ENCODE data around the gene DIO3. TPM values are rescaled to one million over a fixed set of nuclear protein-coding genes. Genes with fewer than 3 reads are reported as not detected.

DIO3 gene
- polyA plus RNA-seq, 1 donor from 2014 or later = 49.2 TPM

DNA sequence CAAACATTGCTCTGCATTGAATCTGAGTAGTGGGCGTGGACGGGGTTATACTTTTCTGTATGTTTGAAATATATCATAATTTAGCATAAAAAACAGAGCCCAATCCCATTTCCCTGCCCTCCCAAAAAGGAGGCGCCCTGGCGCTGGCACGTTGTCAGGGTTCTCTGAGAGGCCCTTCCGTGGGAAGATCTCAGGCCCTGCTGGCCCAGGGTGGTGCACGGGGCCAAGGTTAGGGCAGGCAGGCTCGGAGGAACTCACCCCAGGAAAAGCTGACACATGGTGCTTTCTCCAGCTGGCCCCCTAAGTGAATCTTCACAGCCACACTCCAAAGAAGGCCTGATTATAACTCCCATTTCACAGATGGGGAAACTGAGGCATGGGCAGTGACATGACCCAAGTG is 17.2 kb downstream of the DIO3 start:
- H3K4me2 ChIP-seq (ENCODE audit: low read length) = no peak overlapping the region
- no peaks in the 10 kb centered on the region for H3F3A ChIP-seq (ENCODE audit: insufficient read depth, low read length, poor library complexity, severe bottlenecking)
- no peak for TF ChIP-seq EZH2 (IDR thresholded peaks at IDR 0.05; ENCODE audit: borderline replicate concordance, insufficient read depth, low read length, poor library complexity, severe bottlenecking)
- TF ChIP-seq POLR2AphosphoS5 (IDR thresholded peaks at IDR 0.05) = no peak
- no peak for TF ChIP-seq RAD21 (conservative IDR thresholded peaks at IDR 0.05)
- no peak for TF ChIP-seq MXI1 (conservative IDR thresholded peaks at IDR 0.05; ENCODE audit: poor library complexity, severe bottlenecking)
- no peak for TF ChIP-seq EP300 (conservative IDR thresholded peaks at IDR 0.05; ENCODE audit: poor library complexity, severe bottlenecking)
- TF ChIP-seq SMC3 (conservative IDR thresholded peaks at IDR 0.05; ENCODE audit: poor library complexity) = no peak
- TF ChIP-seq, protein P1, sequence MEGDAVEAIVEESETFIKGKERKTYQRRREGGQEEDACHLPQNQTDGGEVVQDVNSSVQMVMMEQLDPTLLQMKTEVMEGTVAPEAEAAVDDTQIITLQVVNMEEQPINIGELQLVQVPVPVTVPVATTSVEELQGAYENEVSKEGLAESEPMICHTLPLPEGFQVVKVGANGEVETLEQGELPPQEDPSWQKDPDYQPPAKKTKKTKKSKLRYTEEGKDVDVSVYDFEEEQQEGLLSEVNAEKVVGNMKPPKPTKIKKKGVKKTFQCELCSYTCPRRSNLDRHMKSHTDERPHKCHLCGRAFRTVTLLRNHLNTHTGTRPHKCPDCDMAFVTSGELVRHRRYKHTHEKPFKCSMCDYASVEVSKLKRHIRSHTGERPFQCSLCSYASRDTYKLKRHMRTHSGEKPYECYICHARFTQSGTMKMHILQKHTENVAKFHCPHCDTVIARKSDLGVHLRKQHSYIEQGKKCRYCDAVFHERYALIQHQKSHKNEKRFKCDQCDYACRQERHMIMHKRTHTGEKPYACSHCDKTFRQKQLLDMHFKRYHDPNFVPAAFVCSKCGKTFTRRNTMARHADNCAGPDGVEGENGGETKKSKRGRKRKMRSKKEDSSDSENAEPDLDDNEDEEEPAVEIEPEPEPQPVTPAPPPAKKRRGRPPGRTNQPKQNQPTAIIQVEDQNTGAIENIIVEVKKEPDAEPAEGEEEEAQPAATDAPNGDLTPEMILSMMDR (IDR thresholded peaks at IDR 0.05; ENCODE audit: poor library complexity, severe bottlenecking) = no peak
- no peak for TF ChIP-seq TAF1 (IDR thresholded peaks at IDR 0.05; ENCODE audit: low read depth)
- TF ChIP-seq REST (IDR thresholded peaks at IDR 0.05; ENCODE audit: borderline replicate concordance) = no peak
- no peaks in the 10 kb centered on the region for H4K20me1 ChIP-seq (ENCODE audit: insufficient read depth)
- H3K4me3 ChIP-seq (ENCODE audit: low read length) = no peak overlapping the region
- H3K9me3 ChIP-seq (ENCODE audit: low read length) = no peaks in the 10 kb centered on the region
- H3K27ac ChIP-seq (ENCODE audit: low read length) = no peak overlapping the region
- no peaks in the 10 kb centered on the region for H3K79me2 ChIP-seq (replicated peaks; ENCODE audit: insufficient read depth, low read length)
- no peaks in the 10 kb centered on the region for H3K9me2 ChIP-seq (ENCODE audit: insufficient read depth, low read length)
- no peaks in the 10 kb centered on the region for H3K36me3 ChIP-seq (ENCODE audit: insufficient read depth, low read length)
- H2AFZ ChIP-seq (ENCODE audit: low read depth, low read length) = no peak overlapping the region
- H3K9ac ChIP-seq (ENCODE audit: low read length) = no peak overlapping the region
- no peaks in the 10 kb centered on the region for H3K27me3 ChIP-seq (ENCODE audit: insufficient read depth, low read depth, low read length)

DNA sequence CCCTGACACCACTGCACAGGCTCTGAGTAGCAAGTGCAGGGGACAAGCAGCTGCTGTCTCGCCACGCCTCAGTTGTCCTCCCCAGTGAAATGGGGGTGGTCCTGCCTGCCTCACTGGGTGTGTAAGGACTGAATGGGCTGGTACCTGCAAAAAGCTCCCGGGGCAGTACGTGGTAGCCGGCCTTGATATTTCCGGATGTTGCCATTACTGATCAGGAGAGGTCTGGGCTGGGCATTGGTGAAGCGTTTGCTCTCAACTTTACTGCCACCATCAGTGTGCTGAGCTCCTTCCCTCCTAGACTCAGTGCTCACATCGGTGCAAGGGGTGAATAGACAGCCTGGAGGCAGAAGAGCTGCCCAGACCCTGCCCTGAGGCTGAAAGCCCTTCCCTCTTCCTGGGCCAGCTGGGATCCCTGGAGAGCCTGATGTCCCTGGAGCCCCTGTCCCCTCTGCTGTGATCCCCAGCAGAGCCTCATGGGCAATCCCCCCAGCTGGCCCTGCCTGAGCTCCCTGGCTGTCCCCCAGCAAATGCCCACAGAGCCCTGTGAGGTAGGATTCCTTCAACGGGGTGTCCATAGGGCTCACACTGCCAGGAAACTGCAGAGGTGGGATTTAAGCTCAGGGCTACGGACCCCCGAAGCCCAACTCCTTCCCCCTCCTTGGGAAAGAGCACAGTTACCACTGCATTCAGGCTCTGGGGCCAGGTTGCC is 18.2 kb downstream of the DIO3 start:
- Histone ChIP-seq H3K9ac (ENCODE audit: low read length) (no peak overlapping the region), H3K27ac (ENCODE audit: low read length) (no peak overlapping the region), H4K20me1 (ENCODE audit: insufficient read depth) (no peaks in the 10 kb centered on the region), H3K9me2 (ENCODE audit: insufficient read depth, low read length) (no peaks in the 10 kb centered on the region), H3K36me3 (ENCODE audit: insufficient read depth, low read length) (no peaks in the 10 kb centered on the region), H3F3A (ENCODE audit: insufficient read depth, low read length, poor library complexity, severe bottlenecking) (no peaks in the 10 kb centered on the region), H3K9me3 (ENCODE audit: low read length) (no peaks in the 10 kb centered on the region), H3K4me2 (ENCODE audit: low read length) (no peak overlapping the region), H3K79me2 (replicated peaks; ENCODE audit: insufficient read depth, low read length) (no peaks in the 10 kb centered on the region), H3K27me3 (ENCODE audit: insufficient read depth, low read depth, low read length) (no peaks in the 10 kb centered on the region), H3K4me3 (ENCODE audit: low read length) (no peak overlapping the region), H2AFZ (ENCODE audit: low read depth, low read length) (no peak overlapping the region)
- no peak for TF ChIP-seq TAF1 (IDR thresholded peaks at IDR 0.05; ENCODE audit: low read depth)
- TF ChIP-seq SMC3 (conservative IDR thresholded peaks at IDR 0.05; ENCODE audit: poor library complexity) = no peak
- TF ChIP-seq REST (IDR thresholded peaks at IDR 0.05; ENCODE audit: borderline replicate concordance) = no peak
- TF ChIP-seq RAD21 (conservative IDR thresholded peaks at IDR 0.05) = no peak
- TF ChIP-seq EZH2 (IDR thresholded peaks at IDR 0.05; ENCODE audit: borderline replicate concordance, insufficient read depth, low read length, poor library complexity, severe bottlenecking) = no peak
- no peak for TF ChIP-seq MXI1 (conservative IDR thresholded peaks at IDR 0.05; ENCODE audit: poor library complexity, severe bottlenecking)
- TF ChIP-seq EP300 (conservative IDR thresholded peaks at IDR 0.05; ENCODE audit: poor library complexity, severe bottlenecking) = no peak
- TF ChIP-seq, protein P1 (IDR thresholded peaks at IDR 0.05; ENCODE audit: poor library complexity, severe bottlenecking) = no peak
- no peak for TF ChIP-seq POLR2AphosphoS5 (IDR thresholded peaks at IDR 0.05)

All from neural cell (in vitro differentiated cells).